Keratinocyte (primary cell): ENCODE data around the gene NCF4. TPM values are rescaled to one million over a fixed set of nuclear protein-coding genes. Genes with fewer than 3 reads are reported as not detected.

Experiments used
- DNase-seq: peaks from one replicate; pipeline ENCODE4 v3.0.0-alpha.2; 2011; ENCODE audit warnings: low read depth, missing footprints, low spot score
- FAIRE-seq: peaks from 2 replicates; lab custom pipeline; 2011; peaks lifted over from hg19 to GRCh38; lab: Jason Lieb, UNC
- H2AFZ ChIP-seq: 2 replicates; pipeline ENCODE4 v1.6.0; 2012; ENCODE audit warnings: low read length, control low read depth, inconsistent platforms; ENCODE audit not compliant: control insufficient read depth
- H3K27ac ChIP-seq: 2 replicates; pipeline ENCODE4 v1.5.1; 2011; ENCODE audit warnings: low read length; ENCODE audit not compliant: control insufficient read depth, insufficient read depth
- H3K27me3 ChIP-seq: 3 replicates; pipeline ENCODE4 v1.6.0; 2011; ENCODE audit warnings: low read length; ENCODE audit not compliant: control insufficient read depth, insufficient read depth; ENCODE audit errors: extremely low read depth
- H3K36me3 ChIP-seq, 2 experiments: 2 replicates in 1 of 2; 3 replicates in 1 of 2; pipeline ENCODE4 v1.5.1; 2011; ENCODE audit warnings: low read length in 2 of 2, mild to moderate bottlenecking in 1 of 2; ENCODE audit not compliant: control insufficient read depth in 2 of 2, insufficient read depth in 2 of 2; ENCODE audit errors: extremely low read depth in 1 of 2
- H3K4me1 ChIP-seq: 3 replicates; pipeline ENCODE4 v1.5.1; 2011; ENCODE audit warnings: low read length; ENCODE audit not compliant: control insufficient read depth, insufficient read depth; ENCODE audit errors: extremely low read depth
- H3K4me2 ChIP-seq: 3 replicates; pipeline ENCODE4 v1.6.0; 2011; ENCODE audit warnings: low read depth, low read length; ENCODE audit not compliant: control insufficient read depth, insufficient read depth; ENCODE audit errors: extremely low read depth
- H3K4me3 ChIP-seq, 3 experiments: fragments of 200-600 bp in 1 of 3; sonication (generic) in 1 of 3; 2 replicates in 2 of 3; 3 replicates in 1 of 3; pipeline ENCODE4 v1.5.1; 2011 to 2016; ENCODE audit warnings: low read length in 3 of 3, mild to moderate bottlenecking in 3 of 3, control low read depth in 2 of 3, inconsistent platforms in 1 of 3, low read depth in 1 of 3, mixed read lengths in 1 of 3, mixed run types in 1 of 3, moderate library complexity in 1 of 3; ENCODE audit not compliant: control insufficient read depth in 2 of 3, insufficient read depth in 2 of 3; ENCODE audit errors: extremely low read depth in 1 of 3
- H3K79me2 ChIP-seq: 2 replicates; pipeline ENCODE4 v1.6.0; 2012; ENCODE audit warnings: low read length; ENCODE audit not compliant: control insufficient read depth, insufficient read depth
- H3K9ac ChIP-seq: 3 replicates; pipeline ENCODE4 v1.6.0; 2011; ENCODE audit warnings: low read length; ENCODE audit not compliant: control insufficient read depth, insufficient read depth; ENCODE audit errors: extremely low read depth
- H3K9me1 ChIP-seq: 3 replicates; pipeline ENCODE4 v1.6.0; 2011; ENCODE audit warnings: low read length; ENCODE audit not compliant: control insufficient read depth, insufficient read depth; ENCODE audit errors: extremely low read depth
- H3K9me3 ChIP-seq: 2 replicates; pipeline ENCODE4 v1.5.1; 2012; ENCODE audit warnings: low read depth, low read length; ENCODE audit not compliant: control insufficient read depth
- H4K20me1 ChIP-seq: 3 replicates; pipeline ENCODE4 v1.6.0; 2011; ENCODE audit warnings: low read length; ENCODE audit not compliant: control insufficient read depth, insufficient read depth; ENCODE audit errors: extremely low read depth
- EZH2 ChIP-seq: IDR thresholded peaks from one replicate; pipeline ENCODE4 v1.6.1; 2012; ENCODE audit warnings: inconsistent platforms, mild to moderate bottlenecking, low read length, moderate library complexity
- dilution Hi-C: fragments of 300-500 bp; cut with MboI; formaldehyde crosslinking; loops from one replicate; pipeline ENCODE4 v1.7.0; 2020; ENCODE audit warnings: low sequenced_read_pairs; ENCODE audit not compliant: extremely low pct_ligation_motif_present
- polyA plus RNA-seq, 5 experiments: library from polyadenylated mRNA; depleted of rRNA in 3 of 5; stranded (reverse) in 3 of 5; stranded (forward) in 1 of 5; unstranded in 1 of 5; fragments of >200 nt; gene quantifications; 1 replicate in 1 of 5; 2 replicates in 3 of 5; 3 replicates in 1 of 5; pipeline versions ENCODE4 v1.2.1 to v1.2.3, GENCODE V29; 2011 to 2012; ENCODE audit warnings: missing spikeins in 2 of 5, low read depth in 1 of 5, low replicate concordance in 1 of 5
- TF ChIP-seq, protein P1 (sequence below), 3 experiments: IDR thresholded peaks in 1 of 3; conservative IDR thresholded peaks in 1 of 3; optimal IDR thresholded peaks in 1 of 3; 2 replicates in 2 of 3; 3 replicates in 1 of 3; pipeline versions ENCODE3 to v1.5.1; 2011; ENCODE audit warnings: low read length in 3 of 3, mild to moderate bottlenecking in 3 of 3, moderate library complexity in 2 of 3, control low read depth in 1 of 3, inconsistent platforms in 1 of 3; ENCODE audit not compliant: insufficient read depth in 2 of 3; ENCODE audit errors: extremely low read depth in 1 of 3

NCF4 gene
- polyA plus RNA-seq, 1 donor (not counting 4 experiments of a cell fraction or from before 2014, with no cell fraction given) = 0.42 TPM

DNA sequence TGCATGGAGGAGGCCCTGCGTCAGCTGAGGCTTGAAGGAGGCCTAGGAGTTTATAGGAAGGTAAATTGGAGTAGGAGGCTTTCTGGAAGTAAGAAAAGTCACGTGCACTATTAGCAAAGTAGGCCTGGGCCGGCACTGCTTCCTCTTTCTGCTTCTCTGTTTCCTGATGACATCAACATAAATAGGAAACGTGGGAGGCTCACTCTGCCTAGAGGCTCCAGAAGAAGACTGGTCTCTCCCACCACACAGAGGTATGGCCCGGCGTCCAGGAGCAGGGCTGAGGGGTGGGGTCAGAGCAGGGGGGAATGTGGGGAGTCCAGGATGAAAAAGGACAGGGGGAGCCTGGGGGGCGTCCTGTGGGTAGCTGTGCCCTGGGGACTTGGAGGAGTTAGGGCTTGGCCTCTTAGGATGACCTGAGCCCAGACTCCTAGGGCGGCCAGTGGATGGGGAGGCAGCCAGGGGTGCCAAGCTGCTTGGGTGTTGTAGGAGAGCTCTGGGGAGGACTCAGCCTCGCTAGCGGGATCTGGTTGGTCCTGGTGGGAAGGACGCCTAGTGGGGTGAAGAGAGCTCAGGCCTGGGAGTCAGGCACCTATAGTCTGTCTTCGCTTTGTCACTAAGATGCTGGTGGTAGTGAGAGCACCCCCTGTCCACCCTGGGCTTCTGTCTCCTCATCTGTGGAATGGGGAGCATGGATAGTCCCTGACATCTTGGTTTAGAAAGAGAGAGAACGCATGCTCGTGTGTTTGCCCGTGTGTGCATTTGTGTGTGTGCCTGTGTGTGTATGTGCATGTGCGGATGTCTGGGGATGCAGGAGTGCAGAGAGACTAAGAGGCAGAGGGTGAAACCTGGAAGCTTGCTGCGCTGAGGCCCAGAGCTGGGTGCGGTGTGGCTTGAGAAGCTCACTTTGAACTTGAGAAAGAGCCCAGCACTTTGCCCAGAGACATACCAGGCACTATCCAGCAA is 52.9 kb downstream of the NCF4 start, which contains the start of gene CSF2RB:
CSF2RB (plus strand) TSS at position 202 of the 963 bp plus-strand sequence. CDS start 8,580 bp downstream, outside the sequence.
- Histone ChIP-seq H3K79me2 (no peaks in the 10 kb centered on the region), H3K27me3 (peaks cover 7% of the 10 kb centered on the region), H3K4me2 (no peak within 1 kb of the TSS), H4K20me1 (no peaks in the 10 kb centered on the region), H3K9me1 (no peaks in the 10 kb centered on the region), H3K4me1 (no peaks in the 10 kb centered on the region), H3K36me3 (no peaks in the 10 kb centered on the region), H3K27ac (no peak within 1 kb of the TSS), H3K9ac (no peak within 1 kb of the TSS), H3K9me3 (no peaks in the 10 kb centered on the region), H3K4me3 (no peak within 1 kb of the TSS), H2AFZ (no peak within 1 kb of the TSS)
- TF ChIP-seq EZH2 = no peak
- TF ChIP-seq, protein P1, sequence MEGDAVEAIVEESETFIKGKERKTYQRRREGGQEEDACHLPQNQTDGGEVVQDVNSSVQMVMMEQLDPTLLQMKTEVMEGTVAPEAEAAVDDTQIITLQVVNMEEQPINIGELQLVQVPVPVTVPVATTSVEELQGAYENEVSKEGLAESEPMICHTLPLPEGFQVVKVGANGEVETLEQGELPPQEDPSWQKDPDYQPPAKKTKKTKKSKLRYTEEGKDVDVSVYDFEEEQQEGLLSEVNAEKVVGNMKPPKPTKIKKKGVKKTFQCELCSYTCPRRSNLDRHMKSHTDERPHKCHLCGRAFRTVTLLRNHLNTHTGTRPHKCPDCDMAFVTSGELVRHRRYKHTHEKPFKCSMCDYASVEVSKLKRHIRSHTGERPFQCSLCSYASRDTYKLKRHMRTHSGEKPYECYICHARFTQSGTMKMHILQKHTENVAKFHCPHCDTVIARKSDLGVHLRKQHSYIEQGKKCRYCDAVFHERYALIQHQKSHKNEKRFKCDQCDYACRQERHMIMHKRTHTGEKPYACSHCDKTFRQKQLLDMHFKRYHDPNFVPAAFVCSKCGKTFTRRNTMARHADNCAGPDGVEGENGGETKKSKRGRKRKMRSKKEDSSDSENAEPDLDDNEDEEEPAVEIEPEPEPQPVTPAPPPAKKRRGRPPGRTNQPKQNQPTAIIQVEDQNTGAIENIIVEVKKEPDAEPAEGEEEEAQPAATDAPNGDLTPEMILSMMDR (optimal IDR thresholded peaks at IDR 0.05 in 1 of 3, IDR thresholded peaks at IDR 0.05 in 1 of 3, conservative IDR thresholded peaks at IDR 0.05 in 1 of 3; ENCODE audit: extremely low read depth in 1 of 3, insufficient read depth in 2 of 3, low read length in 3 of 3) = no peak
- DNase-seq (no peak), FAIRE-seq (no peak)
- dilution Hi-C loops = no loop called here

DNA sequence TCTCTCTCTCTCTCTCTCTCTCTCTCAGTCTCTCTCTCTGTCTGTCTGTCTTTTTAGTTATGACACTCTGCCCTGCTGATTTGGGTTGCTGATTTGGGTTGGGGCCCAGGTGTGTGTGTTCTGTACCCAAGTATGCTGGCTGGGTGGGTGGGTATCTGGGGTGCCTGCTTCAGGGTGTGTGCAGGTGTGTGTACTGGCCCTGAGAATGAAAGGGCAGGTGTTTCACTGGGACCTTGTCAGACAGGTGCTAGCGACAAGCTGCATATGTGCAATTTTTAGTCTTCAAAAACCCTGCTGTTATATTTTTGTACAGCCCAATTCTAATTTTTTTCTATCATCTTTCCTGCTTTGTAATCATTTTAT is 53.6 kb downstream of the NCF4 start:
- Histone ChIP-seq H3K9ac (no peak overlapping the region), H3K4me1 (no peaks in the 10 kb centered on the region), H4K20me1 (no peaks in the 10 kb centered on the region), H3K36me3 (no peaks in the 10 kb centered on the region), H3K4me3 (no peak overlapping the region), H2AFZ (no peak overlapping the region), H3K4me2 (no peak overlapping the region), H3K79me2 (no peaks in the 10 kb centered on the region), H3K27ac (no peak overlapping the region), H3K27me3 (peaks cover 7% of the 10 kb centered on the region), H3K9me1 (no peaks in the 10 kb centered on the region), H3K9me3 (no peaks in the 10 kb centered on the region)
- DNase-seq (no peak), FAIRE-seq (no peak)
- TF ChIP-seq, protein P1 (optimal IDR thresholded peaks at IDR 0.05 in 1 of 3, IDR thresholded peaks at IDR 0.05 in 1 of 3, conservative IDR thresholded peaks at IDR 0.05 in 1 of 3; ENCODE audit: extremely low read depth in 1 of 3, insufficient read depth in 2 of 3, low read length in 3 of 3) = no peak
- no peak for TF ChIP-seq EZH2
- dilution Hi-C loops = no loop called here
